Body of pancreas (tissue), 4 donors: ENCODE measurements around the gene PLA2G10. TPM values are rescaled to one million over a fixed set of nuclear protein-coding genes. Genes with fewer than 3 reads are reported as not detected.
A peak's percentile ranks its signal among the peaks of the same experiment; 100 is the strongest.
"Not testable (repeated sequence)": the region's sequence is repeated elsewhere in the genome, so short reads cannot be mapped to it uniquely, and the experiment has no call there.

Experiments used
- ATAC-seq: fragments of 150-250 bp; one replicate; pipeline ENCODE4 v1.9.1; 2016
- DNase-seq, 4 donors: peaks; one replicate each; pipeline ENCODE4 v3.0.0-alpha.2; 2019
- H3K27ac ChIP-seq, 4 donors: fragments of 200-600 bp; sonication (generic); 1 replicate in 3 of 4; 2 replicates in 1 of 4; pipeline versions ENCODE4 v1.5.1 to v1.6.1; 2016 to 2019; ENCODE audit warnings: mild to moderate bottlenecking in 1 of 4, mixed read lengths in 1 of 4, moderate library complexity in 1 of 4
- H3K27me3 ChIP-seq, 2 donors: fragments of 200-600 bp; sonication (generic); one replicate each; pipeline ENCODE4 v1.6.0; 2016; ENCODE audit warnings: mild to moderate bottlenecking in 1 of 2
- H3K36me3 ChIP-seq, 2 donors: fragments of 200-600 bp; sonication (generic); replicated peaks in 1 of 2; 2 replicates each; pipeline ENCODE4 v1.5.1; 2016; ENCODE audit warnings: low read depth in 2 of 2; ENCODE audit not compliant: insufficient read depth in 1 of 2
- H3K4me1 ChIP-seq: fragments of 200-600 bp; sonication (generic); one replicate; pipeline ENCODE4 v1.6.0; 2016
- H3K4me3 ChIP-seq, 2 donors: fragments of 200-600 bp; sonication (generic); 1 replicate in 1 of 2; 2 replicates in 1 of 2; pipeline ENCODE4 v1.5.1; 2016 to 2019
- H3K9me3 ChIP-seq, 3 donors: fragments of 200-600 bp; sonication (generic); 1 replicate in 2 of 3; 2 replicates in 1 of 3; pipeline ENCODE4 v1.5.1; 2016
- POLR2A ChIP-seq, 3 donors: fragments of 450-650 bp; IDR thresholded peaks; one replicate each; pipeline ENCODE4 v1.6.1; 2016; ENCODE audit warnings: antibody characterized with exemption in 3 of 3, mild to moderate bottlenecking in 2 of 3
- WGBS, 2 donors: methylation state at CpG; one replicate each; pipeline ENCODE4 v1.1.5; 2017; 5-methylcytosine and 5-hydroxymethylcytosine counted together
- intact Hi-C: fragments of 100-400 bp; cut with DNase I; formaldehyde crosslinking; loops from one replicate; pipeline ENCODE4 v1.15.1; 2023
- total RNA-seq, 2 donors: library from RNA; depleted of rRNA; stranded (reverse); fragments of >200 nt; gene quantifications; one replicate each; pipeline ENCODE4 v1.1.0, GENCODE V29; 2016
- TF ChIP-seq, protein P1 (sequence below), 7 experiments: fragments of 450-650 bp in 4 of 7; fragments of 200-600 bp in 3 of 7; sonication (generic) in 3 of 7; IDR thresholded peaks; one replicate each; pipeline ENCODE4 v1.5.1; 2016 to 2019; ENCODE audit warnings: antibody characterized with exemption in 7 of 7

The PLA2G10 gene
- total RNA-seq, 2 donors from 2014 or later: 2.6 TPM; not detected in 1

DNA sequence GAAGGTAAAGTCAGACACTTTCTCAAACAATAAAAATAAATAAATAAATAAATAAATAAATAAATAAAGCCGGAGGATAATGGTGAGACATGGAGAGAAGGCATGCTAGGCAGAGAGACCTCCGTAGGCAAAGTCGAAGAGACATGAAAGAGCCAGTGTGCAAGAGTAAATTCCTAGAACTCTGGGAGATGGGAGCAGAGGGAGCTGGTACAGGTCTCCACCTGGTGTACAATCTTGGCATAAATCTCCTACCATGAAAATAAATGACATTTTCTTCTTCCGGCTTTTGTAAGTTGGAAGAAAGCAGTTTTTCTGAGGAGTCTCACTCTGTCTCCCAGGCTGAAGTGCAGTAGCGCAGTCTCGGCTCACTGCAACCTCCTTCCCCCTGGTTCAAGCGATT, 7.8 kb upstream of the PLA2G10 start:
- H3K4me1 ChIP-seq, H3K9me3 ChIP-seq, H3K27ac ChIP-seq, H3K4me3 ChIP-seq, H3K27me3 ChIP-seq, H3K36me3 ChIP-seq, DNase-seq, intact Hi-C loops: not testable (repeated sequence)
- peak; percentile 45 for ATAC-seq
- TF ChIP-seq, protein P1, sequence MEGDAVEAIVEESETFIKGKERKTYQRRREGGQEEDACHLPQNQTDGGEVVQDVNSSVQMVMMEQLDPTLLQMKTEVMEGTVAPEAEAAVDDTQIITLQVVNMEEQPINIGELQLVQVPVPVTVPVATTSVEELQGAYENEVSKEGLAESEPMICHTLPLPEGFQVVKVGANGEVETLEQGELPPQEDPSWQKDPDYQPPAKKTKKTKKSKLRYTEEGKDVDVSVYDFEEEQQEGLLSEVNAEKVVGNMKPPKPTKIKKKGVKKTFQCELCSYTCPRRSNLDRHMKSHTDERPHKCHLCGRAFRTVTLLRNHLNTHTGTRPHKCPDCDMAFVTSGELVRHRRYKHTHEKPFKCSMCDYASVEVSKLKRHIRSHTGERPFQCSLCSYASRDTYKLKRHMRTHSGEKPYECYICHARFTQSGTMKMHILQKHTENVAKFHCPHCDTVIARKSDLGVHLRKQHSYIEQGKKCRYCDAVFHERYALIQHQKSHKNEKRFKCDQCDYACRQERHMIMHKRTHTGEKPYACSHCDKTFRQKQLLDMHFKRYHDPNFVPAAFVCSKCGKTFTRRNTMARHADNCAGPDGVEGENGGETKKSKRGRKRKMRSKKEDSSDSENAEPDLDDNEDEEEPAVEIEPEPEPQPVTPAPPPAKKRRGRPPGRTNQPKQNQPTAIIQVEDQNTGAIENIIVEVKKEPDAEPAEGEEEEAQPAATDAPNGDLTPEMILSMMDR (IDR thresholded peaks at IDR 0.05): peak in 1 of 7 experiments; percentile 13
- 26% methylated on average over 2 of the region's 7 CpGs; no CpG with 5 or more reads in 1 of the 2 donors for WGBS, 2 donors

DNA sequence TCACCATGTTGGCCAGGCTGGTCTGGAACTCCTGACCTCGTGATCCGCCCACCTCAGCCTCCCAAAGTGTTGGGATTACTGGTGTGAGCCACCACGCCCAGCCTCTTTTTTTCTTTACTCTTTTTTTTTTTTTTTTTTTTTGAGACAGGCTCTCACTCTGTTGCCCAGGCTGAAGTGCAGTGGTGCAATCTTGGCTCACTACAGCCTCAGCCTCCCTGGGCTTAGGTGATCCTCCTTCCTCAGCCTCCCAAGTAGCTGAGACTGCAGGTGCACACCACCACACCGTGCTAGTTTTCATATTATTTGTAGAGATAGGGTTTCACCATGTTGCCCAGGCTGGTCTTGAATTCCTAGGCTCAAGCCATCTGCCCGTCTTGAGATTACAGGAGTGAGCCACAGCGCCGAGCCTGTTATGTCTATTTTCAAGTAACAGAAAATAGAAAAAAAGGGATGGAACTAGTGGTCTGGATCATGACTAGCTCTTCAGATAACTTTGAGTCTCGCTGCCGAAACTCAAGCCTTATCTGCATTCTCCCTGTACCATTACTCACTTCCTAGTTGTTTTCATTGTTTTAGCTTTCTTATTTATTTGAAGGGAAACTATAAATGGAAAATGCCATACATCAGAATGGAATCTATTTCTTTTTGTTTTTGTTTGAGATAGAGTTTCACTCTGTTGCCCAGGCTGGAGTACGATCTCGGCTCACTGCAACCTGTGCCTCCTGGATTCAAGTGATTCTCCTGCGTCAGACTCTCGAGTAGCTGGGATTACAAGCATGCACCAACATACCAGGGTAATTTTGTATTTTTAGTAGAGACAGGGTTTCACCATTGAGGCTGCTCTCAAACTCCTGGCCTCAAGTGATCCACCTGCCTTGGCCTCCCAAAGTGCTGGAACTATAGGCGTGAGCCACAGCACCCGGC, 8.0 kb downstream of the PLA2G10 start:
- DNase-seq, H3K27me3 ChIP-seq, ATAC-seq, H3K4me3 ChIP-seq, H3K27ac ChIP-seq, H3K4me1 ChIP-seq, H3K36me3 ChIP-seq, H3K9me3 ChIP-seq, intact Hi-C loops: not testable (repeated sequence)
- 85 to 91% methylated on average over 14 to 15 of the region's 15 CpGs for WGBS, 2 donors

DNA sequence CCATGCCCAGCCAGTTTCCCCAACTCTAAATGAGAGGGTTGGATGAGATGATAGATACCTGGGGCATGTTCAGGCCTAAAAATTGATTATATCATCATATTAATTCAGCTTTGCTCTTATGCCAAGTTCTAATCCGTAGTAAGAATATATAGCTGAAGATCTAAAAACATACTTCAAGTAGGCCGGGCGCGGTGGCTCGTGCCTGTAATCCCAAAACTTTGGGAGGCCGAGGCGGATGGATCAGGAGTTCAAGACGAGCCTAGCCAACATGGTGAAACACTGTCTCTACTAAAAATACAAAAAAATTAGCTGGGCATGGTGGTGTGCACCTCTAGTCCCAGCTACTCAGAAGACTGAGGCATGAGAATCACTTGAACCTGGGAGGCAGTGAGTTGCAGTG, 12.0 kb downstream of the PLA2G10 start:
- DNase-seq (no peak), ATAC-seq (no peak)
- no peak overlapping the region for H3K27ac ChIP-seq
- intact Hi-C loops: no loop called here
- H3K36me3 ChIP-seq: no peaks in the 10 kb centered on the region
- H3K4me3 ChIP-seq: no peak overlapping the region
- TF ChIP-seq, protein P1 (IDR thresholded peaks at IDR 0.05): no peak
- no peak for TF ChIP-seq POLR2A (IDR thresholded peaks at IDR 0.05)
- no peaks in the 10 kb centered on the region for H3K9me3 ChIP-seq
- WGBS, 2 donors: 92 to 94% methylated on average over 8 of the region's 8 CpGs
- H3K27me3 ChIP-seq: no peaks in the 10 kb centered on the region
- H3K4me1 ChIP-seq: no peaks in the 10 kb centered on the region

DNA sequence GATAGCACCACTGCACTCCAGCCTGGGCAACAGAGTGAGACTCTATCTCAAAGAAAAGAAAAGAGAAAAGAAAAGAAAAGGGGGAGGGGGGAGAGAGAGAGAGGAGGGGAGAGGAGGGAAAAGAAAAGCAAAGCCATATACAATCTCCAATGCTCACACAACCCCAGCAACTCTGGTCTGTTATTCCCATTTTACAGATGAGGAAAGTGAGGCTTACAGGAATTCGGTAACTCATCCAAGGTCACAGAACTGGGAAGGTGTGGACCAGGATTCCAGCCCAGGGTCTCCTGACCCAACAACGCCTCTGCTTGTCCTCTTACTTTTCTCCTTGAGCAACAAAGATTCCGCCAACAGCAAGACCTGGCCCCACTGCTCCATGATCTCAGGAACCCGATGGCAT, 13.0 kb downstream of the PLA2G10 start:
- no peak for ATAC-seq
- Histone ChIP-seq H3K9me3 (no peaks in the 10 kb centered on the region), H3K36me3 (no peaks in the 10 kb centered on the region), H3K4me3 (no peak overlapping the region), H3K27me3 (no peaks in the 10 kb centered on the region), H3K27ac (no peak overlapping the region), H3K4me1 (no peaks in the 10 kb centered on the region)
- no peak for TF ChIP-seq POLR2A (IDR thresholded peaks at IDR 0.05)
- TF ChIP-seq, protein P1 (IDR thresholded peaks at IDR 0.05): no peak
- DNase-seq: no peak
- intact Hi-C loops: no loop called here
- 94 to 95% methylated on average over 4 of the region's 4 CpGs for WGBS, 2 donors

DNA sequence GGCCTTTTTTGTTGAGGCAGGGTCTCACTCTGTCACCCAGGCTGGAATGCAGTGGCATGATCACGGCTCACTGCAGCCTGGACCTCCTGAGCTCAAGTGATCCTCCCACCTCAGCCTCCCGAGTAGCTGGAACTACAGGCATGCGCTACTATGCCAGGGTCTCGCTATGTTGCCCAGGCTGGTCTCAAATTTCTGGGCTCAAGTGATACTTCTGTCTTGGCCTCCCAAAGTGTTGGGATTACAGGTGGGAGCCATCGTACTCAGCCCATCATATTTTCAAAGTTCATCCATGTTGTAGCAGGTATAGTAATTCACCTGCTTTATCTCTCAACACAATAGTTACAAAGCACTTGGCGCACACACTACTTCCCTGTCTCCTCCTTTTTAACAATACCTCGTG, 13.7 kb downstream of the PLA2G10 start:
- intact Hi-C loops, ATAC-seq: not testable (repeated sequence)

More for the DNA sequence above, 13.7 kb downstream of the PLA2G10 start:
- H3K9me3 ChIP-seq, H3K36me3 ChIP-seq, H3K27ac ChIP-seq, H3K27me3 ChIP-seq, H3K4me1 ChIP-seq, DNase-seq, H3K4me3 ChIP-seq: not testable (repeated sequence)
- 92 to 94% methylated on average over 7 of the region's 7 CpGs for WGBS, 2 donors
